Activated CD8-positive, alpha-beta T cell treated with anti-CD3 and anti-CD28 coated beads for 36 hours (primary cell): ENCODE data around the gene FLOT1. TPM values are rescaled to one million over a fixed set of nuclear protein-coding genes. Genes with fewer than 3 reads are reported as not detected.
A peak's percentile ranks its signal among the peaks of the same experiment; 100 is the strongest.
"Not testable (repeated sequence)": the region's sequence is repeated elsewhere in the genome, so short reads cannot be mapped to it uniquely, and the experiment has no call there.

Source experiments
- ATAC-seq: fragments of 200-7000 bp; cut with Tn5 transposase; one replicate; pipeline ENCODE4 v1.10.0; 2021; ENCODE audit warnings: mild to moderate bottlenecking, moderate library complexity
- CTCF ChIA-PET: fragments of 350-600 bp; sonication (Branson Sonifier 250); formaldehyde crosslinking; loops from one replicate; lab custom pipeline; 2021; ENCODE audit warnings: antibody characterized with exemption; lab: Charles Lee
- POLR2A ChIA-PET: fragments of 350-600 bp; sonication (Branson Sonifier 250); formaldehyde crosslinking; loops from one replicate; lab custom pipeline; 2021; ENCODE audit warnings: antibody characterized with exemption; lab: Charles Lee
- DNase-seq: peaks from one replicate; pipeline ENCODE4 v3.0.0-alpha.2; 2020
- H3K27ac Mint-ChIP-seq: one replicate; pipeline ENCODE4 v1.8.0; 2021; ENCODE audit warnings: mild to moderate bottlenecking, mixed read lengths
- H3K27me3 Mint-ChIP-seq: one replicate; pipeline ENCODE4 v1.8.0; 2021; ENCODE audit warnings: mixed read lengths
- H3K36me3 Mint-ChIP-seq: one replicate; pipeline ENCODE4 v1.8.0; 2021; ENCODE audit warnings: low read depth, mixed read lengths
- H3K4me1 Mint-ChIP-seq: one replicate; pipeline ENCODE4 v1.8.0; 2021; ENCODE audit warnings: low read depth, mixed read lengths
- H3K4me3 Mint-ChIP-seq: one replicate; pipeline ENCODE4 v1.8.0; 2021; ENCODE audit warnings: mild to moderate bottlenecking, moderate library complexity, mixed read lengths
- H3K9me3 Mint-ChIP-seq: one replicate; pipeline ENCODE4 v1.8.0; 2021; ENCODE audit warnings: mixed read lengths
- intact Hi-C: fragments of 100-400 bp; cut with micrococcal nuclease; formaldehyde crosslinking; loops from one replicate; pipeline ENCODE4 v1.10.0; 2022
- total RNA-seq, 2 experiments: library from RNA; stranded (reverse); gene quantifications; one replicate each; pipeline ENCODE4 v1.2.3, GENCODE V29; 2021
- TF ChIP-seq, protein P1 (sequence below): fragments of 200-600 bp; IDR thresholded peaks from one replicate; pipeline ENCODE4 v1.8.0; 2022; ENCODE audit warnings: antibody characterized with exemption, mild to moderate bottlenecking

Gene FLOT1
- total RNA-seq, 2 experiments from 2014 or later: 135 TPM

DNA sequence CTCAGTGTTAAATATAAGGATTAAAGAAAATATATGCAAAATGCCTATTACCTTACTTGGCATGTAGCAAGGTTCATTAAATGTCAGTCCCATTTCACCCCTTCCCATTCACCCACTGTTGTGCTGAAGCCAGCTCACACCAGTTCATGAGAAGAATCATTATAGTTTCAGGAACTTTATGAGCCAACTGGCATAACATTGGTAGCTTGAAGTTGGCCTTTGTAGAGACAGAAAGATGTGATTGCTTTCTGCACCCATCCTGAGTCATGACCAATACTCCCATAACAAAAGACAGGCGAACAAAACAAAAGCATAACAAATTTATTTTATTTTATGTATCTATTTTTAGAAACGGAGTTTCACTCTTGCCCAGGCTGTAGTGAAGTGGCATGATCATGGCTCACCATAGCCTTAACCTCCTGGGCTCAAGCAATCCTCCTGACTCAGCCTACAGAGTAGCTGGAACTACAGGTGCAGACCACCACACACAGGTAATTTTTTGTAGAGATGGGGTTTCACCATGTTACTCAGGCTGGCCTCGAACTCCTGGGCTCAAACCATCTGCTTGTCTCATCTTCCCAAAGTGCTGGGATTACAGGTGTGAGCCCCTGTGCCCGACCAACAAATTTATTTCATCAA, 19.4 kb upstream of the FLOT1 start:
- H3K4me1 Mint-ChIP-seq: peaks cover 60% of the 10 kb centered on the region
- intact Hi-C loops: no loop called here
- peak; percentile 68 for ATAC-seq
- ChIA-PET POLR2A (interaction anchor here (0.6 to 1.7 kb wide), 7 partner anchors 8 to 57 kb away, joined by 3 to 10 read pairs (median 4); partner anchors contain the start of gene IER3), CTCF (interaction anchor here (1.1 to 2.1 kb wide), 5 partner anchors 8 to 29 kb away, joined by 3 to 9 read pairs (median 3); partner anchors contain the start of gene IER3)
- DNase-seq: no peak
- no peak overlapping the region for H3K4me3 Mint-ChIP-seq
- H3K27ac Mint-ChIP-seq: peak overlapping the region; percentile 1
- TF ChIP-seq, protein P1, sequence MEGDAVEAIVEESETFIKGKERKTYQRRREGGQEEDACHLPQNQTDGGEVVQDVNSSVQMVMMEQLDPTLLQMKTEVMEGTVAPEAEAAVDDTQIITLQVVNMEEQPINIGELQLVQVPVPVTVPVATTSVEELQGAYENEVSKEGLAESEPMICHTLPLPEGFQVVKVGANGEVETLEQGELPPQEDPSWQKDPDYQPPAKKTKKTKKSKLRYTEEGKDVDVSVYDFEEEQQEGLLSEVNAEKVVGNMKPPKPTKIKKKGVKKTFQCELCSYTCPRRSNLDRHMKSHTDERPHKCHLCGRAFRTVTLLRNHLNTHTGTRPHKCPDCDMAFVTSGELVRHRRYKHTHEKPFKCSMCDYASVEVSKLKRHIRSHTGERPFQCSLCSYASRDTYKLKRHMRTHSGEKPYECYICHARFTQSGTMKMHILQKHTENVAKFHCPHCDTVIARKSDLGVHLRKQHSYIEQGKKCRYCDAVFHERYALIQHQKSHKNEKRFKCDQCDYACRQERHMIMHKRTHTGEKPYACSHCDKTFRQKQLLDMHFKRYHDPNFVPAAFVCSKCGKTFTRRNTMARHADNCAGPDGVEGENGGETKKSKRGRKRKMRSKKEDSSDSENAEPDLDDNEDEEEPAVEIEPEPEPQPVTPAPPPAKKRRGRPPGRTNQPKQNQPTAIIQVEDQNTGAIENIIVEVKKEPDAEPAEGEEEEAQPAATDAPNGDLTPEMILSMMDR: no peak
- H3K27me3 Mint-ChIP-seq: no peaks in the 10 kb centered on the region
- H3K9me3 Mint-ChIP-seq: peaks cover 4% of the 10 kb centered on the region
- H3K36me3 Mint-ChIP-seq: peaks cover 9% of the 10 kb centered on the region

DNA sequence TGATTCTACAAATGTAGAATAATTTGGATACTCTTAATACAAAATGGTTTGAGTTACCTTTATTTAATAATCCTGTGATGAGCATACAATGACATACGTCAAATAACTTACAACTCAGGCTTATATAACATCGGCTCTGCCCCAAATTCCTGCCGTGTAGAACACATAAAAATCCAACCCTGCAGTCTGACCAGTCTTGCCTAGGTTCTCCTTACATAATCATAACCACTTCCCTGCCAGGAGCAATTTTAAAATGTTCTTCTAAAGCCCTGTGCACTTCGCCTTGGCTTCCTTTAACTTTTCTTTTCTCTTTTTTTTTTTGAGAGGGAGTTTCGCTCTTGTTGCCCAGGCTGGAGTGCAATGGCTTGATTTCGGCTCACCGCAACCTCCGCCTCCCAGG, 18.1 kb upstream of the FLOT1 start:
- TF ChIP-seq, protein P1: no peak
- Mint-ChIP-seq H3K36me3 (peaks cover 9% of the 10 kb centered on the region), H3K4me1 (peaks cover 51% of the 10 kb centered on the region), H3K4me3 (no peak overlapping the region), H3K27ac (no peak overlapping the region), H3K9me3 (peaks cover 4% of the 10 kb centered on the region), H3K27me3 (no peaks in the 10 kb centered on the region)
- intact Hi-C loops: no loop called here
- no peak for ATAC-seq
- no peak for DNase-seq
- ChIA-PET POLR2A (interaction anchor here (0.6 to 1.7 kb wide), 6 partner anchors 9 to 25 kb away, joined by 3 to 10 read pairs (median 6); partner anchors contain the start of gene IER3), CTCF (interaction anchor here (1.2 to 2.1 kb wide), 3 partner anchors 9 to 24 kb away, joined by 3 to 9 read pairs (median 3); partner anchors contain the start of gene IER3)

DNA sequence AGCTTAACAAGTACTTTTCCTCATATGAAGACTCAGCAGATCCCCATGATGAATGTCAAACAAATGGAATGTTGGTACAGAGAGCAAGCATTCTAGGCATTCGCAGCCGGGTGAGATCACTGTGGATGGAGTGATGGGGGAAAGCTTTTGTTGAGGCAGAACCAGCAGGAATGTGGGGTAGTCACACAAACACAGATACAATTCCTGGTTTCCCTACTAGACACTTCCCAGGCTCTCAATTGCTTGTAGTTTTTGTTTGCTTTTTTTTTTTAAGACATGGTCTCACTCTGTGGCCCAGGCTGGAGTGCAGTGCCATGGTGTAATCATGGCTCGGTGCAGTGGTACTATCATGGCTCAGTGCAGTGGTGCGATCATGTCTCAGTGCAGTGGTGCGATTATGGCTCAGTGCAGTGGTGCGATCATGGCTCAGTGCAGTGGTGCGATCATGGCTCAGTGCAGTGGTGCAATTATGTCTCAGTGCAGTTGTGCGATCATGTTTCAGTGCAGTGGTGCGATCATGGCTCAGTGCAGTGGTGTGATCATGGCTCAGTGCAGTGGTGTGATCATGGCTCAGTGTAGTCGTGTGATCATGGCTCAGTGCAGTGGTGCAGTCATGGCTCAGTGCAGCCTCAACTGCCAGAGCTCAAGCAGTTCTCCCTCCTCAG, 17.2 kb upstream of the FLOT1 start:
- TF ChIP-seq, protein P1: no peak
- ATAC-seq (no peak), DNase-seq (no peak)
- Mint-ChIP-seq H3K4me3 (no peak overlapping the region), H3K36me3 (peaks cover 7% of the 10 kb centered on the region), H3K9me3 (peaks cover 4% of the 10 kb centered on the region), H3K27ac (no peak overlapping the region), H3K4me1 (peaks cover 45% of the 10 kb centered on the region), H3K27me3 (no peaks in the 10 kb centered on the region)
- intact Hi-C loops: no loop called here
- CTCF ChIA-PET: interaction anchor here (0.9 to 1.3 kb wide), 2 partner anchors 16 to 49 kb away, joined by 4 to 5 read pairs; partner anchors contain the start of gene IER3
- POLR2A ChIA-PET: interaction anchor here (1.0 kb wide), 1 partner anchor 16 kb away, joined by 3 read pairs; no protein-coding TSS in a partner anchor

DNA sequence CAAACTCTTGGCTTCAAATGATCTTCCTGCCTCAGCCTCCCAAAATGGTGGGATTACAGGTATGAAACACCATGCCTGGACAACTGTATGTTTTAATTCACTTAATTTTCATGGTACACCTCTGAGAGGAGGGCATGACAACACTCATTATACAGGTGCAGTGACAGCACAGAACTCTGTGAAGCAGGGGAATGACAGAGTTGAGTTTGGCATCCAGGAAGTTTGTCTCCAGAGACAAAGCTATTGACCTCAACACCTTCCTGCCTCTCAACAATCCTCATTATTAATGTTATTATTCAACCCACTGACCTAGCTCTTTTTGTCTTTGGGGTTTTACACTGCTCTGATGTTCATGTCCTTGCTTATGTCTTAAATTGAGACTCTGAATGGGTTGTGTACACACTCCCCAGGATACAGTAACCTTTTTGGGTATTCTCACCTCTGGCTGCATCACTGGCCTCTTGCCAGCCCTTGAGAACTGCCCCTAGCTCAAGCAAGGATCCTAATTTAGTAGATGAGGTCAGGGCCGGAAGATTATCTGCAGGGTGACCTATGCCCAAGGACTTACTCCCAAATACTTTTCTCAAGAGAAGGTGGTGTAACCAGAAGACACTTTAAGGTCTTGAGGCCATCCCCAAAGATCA, 14.9 kb upstream of the FLOT1 start:
- intact Hi-C loops: no loop called here
- peak overlapping the region; percentile 50 for H3K27ac Mint-ChIP-seq
- no peaks in the 10 kb centered on the region for H3K27me3 Mint-ChIP-seq
- POLR2A ChIA-PET: interaction anchor here (1.0 kb wide), 2 partner anchors 12 to 13 kb away, joined by 3 read pairs; partner anchors contain the start of gene IER3
- no peak overlapping the region for H3K4me3 Mint-ChIP-seq
- H3K9me3 Mint-ChIP-seq: peaks cover 1% of the 10 kb centered on the region
- DNase-seq (no peak), ATAC-seq (no peak)
- no peaks in the 10 kb centered on the region for H3K36me3 Mint-ChIP-seq
- CTCF ChIA-PET: interaction anchor here (0.8 to 1.3 kb wide), 2 partner anchors 9 to 65 kb away, joined by 3 to 4 read pairs; no protein-coding TSS in a partner anchor
- H3K4me1 Mint-ChIP-seq: peaks cover 35% of the 10 kb centered on the region
- TF ChIP-seq, protein P1: no peak

DNA sequence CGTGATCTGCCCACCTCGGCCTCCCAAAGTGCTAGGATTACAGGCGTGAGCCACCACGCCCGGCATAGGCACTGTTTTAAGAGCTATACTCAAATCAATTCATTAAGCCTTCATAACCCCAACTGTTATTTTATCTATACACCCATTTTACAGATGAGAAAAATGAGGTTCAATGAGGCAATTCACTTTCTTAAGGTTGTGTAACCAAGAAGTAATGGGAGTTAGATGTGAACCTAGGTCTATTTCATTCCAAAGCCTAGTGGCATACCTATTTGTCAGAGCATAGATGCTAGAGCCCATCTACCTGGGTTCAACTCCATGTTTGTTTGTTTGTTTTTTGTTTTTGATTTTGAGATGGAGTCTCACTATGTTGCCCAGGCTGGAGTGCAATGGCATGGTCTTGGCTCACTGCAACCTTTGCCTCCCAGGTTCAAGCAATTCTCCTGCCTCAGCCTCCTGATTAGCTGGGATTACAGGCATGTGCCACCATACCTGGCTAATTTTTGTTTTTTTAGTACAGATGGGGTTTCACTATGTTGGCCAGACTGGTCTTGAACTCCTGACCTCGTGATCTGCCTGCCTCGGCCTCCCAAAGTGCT, 14.0 kb upstream of the FLOT1 start:
- H3K27ac Mint-ChIP-seq, ATAC-seq, intact Hi-C loops, H3K27me3 Mint-ChIP-seq, H3K36me3 Mint-ChIP-seq, DNase-seq, H3K4me3 Mint-ChIP-seq, H3K9me3 Mint-ChIP-seq: not testable (repeated sequence)
- ChIA-PET CTCF (interaction anchor here (0.8 to 1.3 kb wide), 2 partner anchors 10 to 66 kb away, joined by 3 to 4 read pairs; no protein-coding TSS in a partner anchor), POLR2A (interaction anchor here (1.0 to 1.7 kb wide), 2 partner anchors 12 kb away, joined by 3 to 6 read pairs; partner anchors contain the start of gene IER3)
- H3K4me1 Mint-ChIP-seq: peaks cover 35% of the 10 kb centered on the region
